ENCODE results near the gene BPIFA1. TPM values are rescaled to one million over a fixed set of nuclear protein-coding genes. Genes with fewer than 3 reads are reported as not detected.

BPIFA1 gene
- total RNA-seq = not detected

DNA sequence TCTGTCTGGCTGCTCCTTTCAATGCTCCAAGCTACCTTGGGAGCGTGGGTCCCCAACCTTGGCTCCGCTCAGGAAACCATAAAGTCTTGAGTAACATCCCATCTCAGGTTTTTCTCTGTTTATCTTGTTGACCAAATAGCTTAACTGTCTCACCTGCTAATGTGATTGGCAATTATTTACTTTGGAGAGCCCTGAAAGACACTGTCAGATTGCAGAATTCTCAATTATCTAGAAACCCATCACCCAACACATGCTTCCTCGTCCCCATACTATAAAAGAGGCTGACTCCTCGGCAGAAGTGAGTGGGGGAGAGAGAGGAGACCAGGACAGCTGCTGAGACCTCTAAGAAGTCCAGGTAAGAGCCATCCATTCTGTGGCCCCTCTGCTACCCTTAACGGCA lies at the start of gene BPIFA1:
Gene BPIFA1 (plus strand): TSS at position 301 of the 400 bp plus-strand sequence. CDS start 1,716 bp downstream, outside the sequence.
- Histone ChIP-seq H3K9me3 (ENCODE audit: low read depth, low read length) (no peaks in the 10 kb centered on the region), H3K4me3 (ENCODE audit: low read length) (no peak within 1 kb of the TSS), H3K27me3 (ENCODE audit: insufficient read depth, low read length) (no peaks in the 10 kb centered on the region), H3K4me1 (ENCODE audit: insufficient read depth, low read length) (no peaks in the 10 kb centered on the region)

DNA sequence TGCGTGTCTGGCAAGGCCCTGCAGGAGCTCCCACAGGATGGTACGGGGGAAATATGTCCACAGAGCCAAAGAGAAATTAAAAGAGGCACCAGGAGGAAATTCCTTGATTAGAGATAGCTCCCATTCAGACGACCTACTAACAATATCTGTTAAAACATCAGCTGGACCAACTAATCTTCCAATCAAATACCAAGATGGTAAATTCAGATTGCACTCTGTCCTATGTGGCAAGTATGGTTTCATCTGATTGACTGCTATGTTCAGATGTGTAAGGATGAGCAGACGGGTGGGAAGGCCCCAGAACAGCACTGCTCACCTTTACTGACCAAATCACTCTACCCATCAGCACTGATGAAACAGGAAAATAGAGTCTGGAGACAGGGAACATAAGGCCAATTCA lies 48.3 kb upstream of the BPIFA1 start:
- H3K4me1 ChIP-seq (ENCODE audit: insufficient read depth, low read length) = no peaks in the 10 kb centered on the region
- H3K4me3 ChIP-seq (ENCODE audit: low read length) = no peak overlapping the region
- H3K9me3 ChIP-seq (ENCODE audit: low read depth, low read length) = no peaks in the 10 kb centered on the region
- no peaks in the 10 kb centered on the region for H3K27me3 ChIP-seq (ENCODE audit: insufficient read depth, low read length)

DNA sequence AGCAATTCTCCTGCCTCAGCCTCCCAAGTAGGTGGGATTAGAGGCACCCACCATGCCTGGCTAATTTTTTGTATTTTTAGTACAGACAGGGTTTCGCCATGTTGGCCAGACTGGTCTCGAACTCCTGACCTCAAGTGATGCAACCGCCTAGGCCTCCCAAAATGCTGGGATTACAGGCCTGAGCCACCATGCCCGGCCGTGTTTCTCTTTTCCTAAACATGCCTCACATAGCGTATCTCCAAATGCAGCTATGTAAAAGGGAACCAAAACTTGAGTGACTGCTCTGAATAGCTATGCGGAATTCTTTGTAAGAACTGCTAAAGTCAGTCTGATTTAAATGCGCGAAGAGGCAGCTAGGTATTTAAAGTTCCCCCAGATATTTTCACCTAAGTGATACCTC lies 47.4 kb upstream of the BPIFA1 start:
- Histone ChIP-seq H3K4me1 (ENCODE audit: insufficient read depth, low read length) (no peaks in the 10 kb centered on the region), H3K4me3 (ENCODE audit: low read length) (no peak overlapping the region), H3K9me3 (ENCODE audit: low read depth, low read length) (no peaks in the 10 kb centered on the region), H3K27me3 (ENCODE audit: insufficient read depth, low read length) (no peaks in the 10 kb centered on the region)

DNA sequence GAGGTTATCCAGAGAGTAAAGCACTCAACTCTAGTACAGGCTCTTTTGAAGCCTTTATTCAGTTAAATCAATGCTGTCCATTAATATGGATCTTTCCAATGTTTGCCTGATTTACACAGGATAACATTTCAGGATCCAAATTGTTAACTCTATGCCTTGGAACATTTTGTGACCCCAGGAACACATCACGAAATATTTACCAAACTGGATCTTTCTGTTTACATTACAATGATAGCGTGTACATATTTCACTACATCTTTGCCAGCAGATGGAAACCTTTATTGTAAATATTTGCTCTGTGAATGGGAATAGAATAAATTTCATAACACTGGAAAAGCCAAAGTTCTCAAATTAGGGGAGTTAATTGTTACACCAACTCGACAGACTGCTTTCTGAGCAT lies 44.3 kb upstream of the BPIFA1 start:
- no peak overlapping the region for H3K4me3 ChIP-seq (ENCODE audit: low read length)
- H3K9me3 ChIP-seq (ENCODE audit: low read depth, low read length) = no peaks in the 10 kb centered on the region
- no peaks in the 10 kb centered on the region for H3K4me1 ChIP-seq (ENCODE audit: insufficient read depth, low read length)
- H3K27me3 ChIP-seq (ENCODE audit: insufficient read depth, low read length) = no peaks in the 10 kb centered on the region

DNA sequence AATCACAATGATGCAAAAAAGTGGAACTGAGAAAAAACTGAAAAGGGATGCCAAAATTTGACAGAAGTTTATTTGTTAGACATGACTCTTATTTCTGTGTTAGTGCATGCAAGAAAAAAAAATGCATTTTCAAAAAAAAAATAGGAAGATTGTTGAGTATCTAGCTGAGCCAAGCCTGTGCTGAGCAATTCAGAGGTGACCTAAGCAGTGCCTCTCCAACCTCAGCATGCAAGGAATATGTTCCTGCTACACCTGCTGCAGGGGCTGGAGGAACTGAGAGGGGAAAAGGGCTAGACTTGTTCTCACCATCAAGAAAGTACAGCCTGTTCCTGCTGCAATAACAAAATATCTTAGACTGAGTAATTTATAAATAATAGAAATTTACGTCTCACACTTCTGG lies 43.8 kb upstream of the BPIFA1 start:
- H3K4me1 ChIP-seq (ENCODE audit: insufficient read depth, low read length) = no peaks in the 10 kb centered on the region
- no peak overlapping the region for H3K4me3 ChIP-seq (ENCODE audit: low read length)
- no peaks in the 10 kb centered on the region for H3K27me3 ChIP-seq (ENCODE audit: insufficient read depth, low read length)
- H3K9me3 ChIP-seq (ENCODE audit: low read depth, low read length) = no peaks in the 10 kb centered on the region

DNA sequence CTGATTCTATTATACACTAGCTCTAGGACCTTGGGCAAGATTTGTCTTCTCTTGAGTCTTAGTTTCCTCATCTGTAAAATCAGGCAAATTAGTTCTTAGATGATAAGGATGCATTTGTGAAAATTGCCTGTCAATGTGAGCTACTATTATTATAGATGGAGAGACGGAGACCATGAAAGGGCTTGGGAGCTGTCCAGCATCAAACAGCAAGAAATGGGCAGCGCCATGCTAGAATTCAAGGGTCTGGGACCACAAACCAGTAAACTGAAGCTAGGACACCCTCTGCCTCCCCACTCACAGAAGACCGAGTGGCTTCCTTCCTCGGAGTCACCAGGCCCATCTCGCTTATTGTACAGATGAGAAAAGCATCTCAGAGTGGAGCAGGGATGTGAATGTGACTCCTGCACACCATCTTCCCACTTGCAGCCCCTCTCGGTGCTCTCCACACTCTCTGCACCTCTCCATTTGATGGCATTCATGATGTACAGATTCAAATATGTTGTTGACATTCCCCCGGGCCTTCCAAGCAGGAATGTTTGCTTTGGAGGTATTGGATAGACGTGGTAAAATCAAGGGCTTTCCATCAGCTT lies 42.8 kb upstream of the BPIFA1 start:
- no peaks in the 10 kb centered on the region for H3K9me3 ChIP-seq (ENCODE audit: low read depth, low read length)
- no peaks in the 10 kb centered on the region for H3K4me1 ChIP-seq (ENCODE audit: insufficient read depth, low read length)
- H3K27me3 ChIP-seq (ENCODE audit: insufficient read depth, low read length) = no peaks in the 10 kb centered on the region
- H3K4me3 ChIP-seq (ENCODE audit: low read length) = no peak overlapping the region

DNA sequence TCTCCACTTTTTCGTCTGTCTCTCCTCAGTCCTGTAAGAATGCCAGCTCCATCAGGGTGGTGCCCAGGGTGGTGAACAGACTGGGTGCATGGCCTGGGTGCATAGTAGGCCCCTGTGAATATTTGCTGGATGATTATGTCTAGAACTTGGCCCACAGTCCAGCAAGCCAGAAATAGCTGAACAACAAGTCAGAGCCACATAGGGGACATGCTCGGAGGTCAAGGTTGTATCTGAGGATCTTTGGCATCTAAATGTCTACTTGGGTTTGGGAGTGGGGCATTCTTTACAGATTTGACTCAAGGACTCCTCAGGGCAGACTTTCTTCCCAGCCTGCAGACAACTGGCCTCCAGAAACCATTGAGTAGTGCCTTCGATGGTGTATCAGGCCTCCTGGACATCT lies 36.8 kb upstream of the BPIFA1 start:
- no peak overlapping the region for H3K4me3 ChIP-seq (ENCODE audit: low read length)
- H3K27me3 ChIP-seq (ENCODE audit: insufficient read depth, low read length) = no peaks in the 10 kb centered on the region
- no peaks in the 10 kb centered on the region for H3K9me3 ChIP-seq (ENCODE audit: low read depth, low read length)
- no peaks in the 10 kb centered on the region for H3K4me1 ChIP-seq (ENCODE audit: insufficient read depth, low read length)

DNA sequence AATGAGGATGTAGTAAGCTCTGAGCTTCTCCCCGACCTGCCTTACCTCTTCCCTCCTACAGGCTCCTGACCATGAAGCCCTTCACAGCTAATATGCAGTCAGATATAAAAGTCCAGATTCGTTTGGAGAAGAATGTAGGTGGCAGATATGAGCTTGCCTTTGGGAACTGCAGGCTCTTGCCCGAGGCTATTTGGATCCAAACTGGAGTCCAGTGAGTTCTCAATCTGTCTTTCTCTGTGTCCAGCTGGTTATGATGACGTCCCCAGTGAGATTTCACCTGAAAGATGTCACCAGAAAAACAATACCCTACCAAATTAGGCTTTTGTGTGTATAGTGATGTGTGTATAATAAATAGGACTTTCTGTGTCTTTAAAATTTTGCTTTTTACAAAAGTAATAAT lies 33.3 kb upstream of the BPIFA1 start:
- H3K4me3 ChIP-seq (ENCODE audit: low read length) = no peak overlapping the region
- H3K27me3 ChIP-seq (ENCODE audit: insufficient read depth, low read length) = no peaks in the 10 kb centered on the region
- no peaks in the 10 kb centered on the region for H3K9me3 ChIP-seq (ENCODE audit: low read depth, low read length)
- H3K4me1 ChIP-seq (ENCODE audit: insufficient read depth, low read length) = no peaks in the 10 kb centered on the region

DNA sequence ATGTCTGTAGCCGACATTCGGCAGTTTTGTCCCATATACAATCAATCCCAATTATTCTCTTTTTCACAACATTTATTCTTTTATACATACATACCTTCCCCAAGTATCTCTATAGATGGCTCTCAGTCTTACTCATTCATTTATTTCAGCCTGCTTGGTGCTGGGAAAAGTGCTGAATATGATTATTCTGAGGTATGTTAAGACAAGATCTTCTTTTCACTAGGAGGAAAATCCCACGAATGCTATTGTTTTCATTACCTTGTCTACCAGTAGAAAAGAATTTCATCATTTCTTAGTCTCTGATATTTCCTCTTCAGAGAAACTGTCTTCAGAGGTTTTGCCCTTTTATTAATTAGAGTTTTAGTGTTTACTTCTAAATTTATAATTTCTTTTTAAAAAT lies 32.4 kb upstream of the BPIFA1 start:
- H3K4me3 ChIP-seq (ENCODE audit: low read length) = no peak overlapping the region
- no peaks in the 10 kb centered on the region for H3K9me3 ChIP-seq (ENCODE audit: low read depth, low read length)
- no peaks in the 10 kb centered on the region for H3K27me3 ChIP-seq (ENCODE audit: insufficient read depth, low read length)
- H3K4me1 ChIP-seq (ENCODE audit: insufficient read depth, low read length) = no peaks in the 10 kb centered on the region

DNA sequence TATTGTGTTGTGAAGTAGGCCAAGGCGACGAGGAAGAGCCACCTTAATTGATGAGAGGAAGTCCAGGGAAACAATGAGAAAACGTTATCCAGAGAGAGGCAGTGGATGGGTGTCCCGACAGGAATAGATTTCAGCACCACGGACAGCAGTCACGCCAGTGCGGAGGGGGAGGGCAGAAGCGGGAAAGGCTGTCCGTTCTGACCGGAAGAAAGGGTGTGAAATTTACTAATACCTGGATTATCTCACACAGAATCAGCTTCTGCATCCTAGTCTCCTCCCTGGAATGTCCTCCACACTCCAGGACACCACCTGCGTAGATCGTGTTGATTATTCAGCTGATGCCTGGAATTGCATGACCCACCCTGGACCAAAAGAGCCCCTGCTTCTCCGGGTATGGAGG lies 26.0 kb upstream of the BPIFA1 start:
- no peaks in the 10 kb centered on the region for H3K9me3 ChIP-seq (ENCODE audit: low read depth, low read length)
- H3K4me1 ChIP-seq (ENCODE audit: insufficient read depth, low read length) = no peaks in the 10 kb centered on the region
- peaks cover 5% of the 10 kb centered on the region for H3K27me3 ChIP-seq (ENCODE audit: insufficient read depth, low read length)
- H3K4me3 ChIP-seq (ENCODE audit: low read length) = no peak overlapping the region

DNA sequence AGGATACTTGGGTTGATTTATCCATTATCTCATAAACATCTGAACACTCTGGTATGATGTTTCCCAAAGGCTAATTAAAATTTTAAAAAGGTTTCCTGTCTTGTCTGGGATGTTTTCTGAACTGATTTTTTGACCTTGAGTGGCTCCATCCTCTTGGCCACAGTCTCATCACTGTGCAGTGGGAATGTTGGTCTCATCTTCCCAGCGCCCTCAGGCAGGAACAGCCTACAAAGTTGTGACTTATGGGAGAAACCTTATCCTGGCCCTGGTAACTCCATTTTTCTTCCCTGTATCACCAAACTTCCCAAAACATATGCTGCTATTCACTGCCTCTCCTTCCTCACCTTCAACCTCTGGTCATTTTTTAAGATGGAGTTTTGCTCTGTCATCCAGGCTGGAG lies 25.4 kb upstream of the BPIFA1 start:
- peaks cover 5% of the 10 kb centered on the region for H3K27me3 ChIP-seq (ENCODE audit: insufficient read depth, low read length)

DNA sequence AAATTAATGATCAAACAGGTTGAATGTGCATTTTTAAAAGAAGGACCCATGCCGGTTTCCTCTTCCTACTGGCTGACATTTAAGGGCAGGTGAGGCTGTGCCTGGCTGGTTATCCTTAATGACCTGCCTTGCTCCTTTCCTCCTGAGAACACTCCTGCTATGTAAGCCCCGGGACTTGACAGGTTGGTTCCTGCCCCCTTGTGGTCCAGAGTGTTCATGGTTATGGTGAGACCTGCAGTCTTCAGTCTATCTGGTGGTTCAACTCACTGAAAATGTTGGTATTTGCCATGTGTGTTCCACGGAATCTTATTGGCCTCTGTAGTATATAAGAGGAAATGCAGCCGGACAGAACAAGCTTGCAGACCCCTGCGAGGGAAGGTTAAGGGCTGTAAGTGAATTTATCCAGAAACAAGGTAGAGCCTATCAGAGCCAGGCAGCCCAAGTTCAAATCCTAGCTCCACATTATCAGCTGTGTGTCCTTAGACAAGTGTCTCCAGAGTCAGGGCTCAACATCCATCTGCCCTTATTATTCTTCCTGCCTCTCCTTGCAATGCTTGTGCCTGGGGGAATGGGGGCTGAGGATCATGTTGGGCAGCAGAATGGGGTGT lies 23.9 kb upstream of the BPIFA1 start:
- H3K4me3 ChIP-seq (ENCODE audit: low read length) = no peak overlapping the region
- no peaks in the 10 kb centered on the region for H3K9me3 ChIP-seq (ENCODE audit: low read depth, low read length)
- peaks cover 5% of the 10 kb centered on the region for H3K27me3 ChIP-seq (ENCODE audit: insufficient read depth, low read length)
- no peaks in the 10 kb centered on the region for H3K4me1 ChIP-seq (ENCODE audit: insufficient read depth, low read length)

More for the DNA sequence above, 25.4 kb upstream of the BPIFA1 start:
- Histone ChIP-seq H3K4me3 (ENCODE audit: low read length) (no peak overlapping the region), H3K9me3 (ENCODE audit: low read depth, low read length) (no peaks in the 10 kb centered on the region), H3K4me1 (ENCODE audit: insufficient read depth, low read length) (no peaks in the 10 kb centered on the region)

DNA sequence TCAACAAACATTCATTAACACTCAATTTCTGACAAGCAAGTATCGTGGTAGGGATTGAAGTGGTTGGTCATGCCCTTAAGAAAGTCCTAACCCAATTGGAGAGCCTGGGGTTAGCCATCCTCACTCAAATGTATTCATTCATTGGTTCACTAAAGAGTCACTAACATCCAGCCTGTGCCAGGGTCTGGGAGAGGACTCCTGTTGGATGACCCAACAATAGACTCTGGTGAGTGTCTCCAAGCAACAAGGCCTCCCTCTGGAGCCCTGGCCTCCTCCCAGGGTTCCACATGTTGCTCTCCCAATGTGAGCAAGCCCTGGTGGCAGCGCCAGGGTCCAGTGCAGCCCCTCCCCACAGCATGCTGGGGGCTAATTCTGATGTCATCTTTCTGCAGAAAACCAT lies 18.7 kb upstream of the BPIFA1 start, which contains the start of gene BPIFA3:
Gene BPIFA3 (plus strand): TSS at position 301 of the 400 bp plus-strand sequence. CDS start 185 bp downstream, outside the sequence.
- peaks cover 3% of the 10 kb centered on the region for H3K27me3 ChIP-seq (ENCODE audit: insufficient read depth, low read length)
- no peaks in the 10 kb centered on the region for H3K4me1 ChIP-seq (ENCODE audit: insufficient read depth, low read length)
- H3K4me3 ChIP-seq (ENCODE audit: low read length) = no peak within 1 kb of the TSS
- no peaks in the 10 kb centered on the region for H3K9me3 ChIP-seq (ENCODE audit: low read depth, low read length)

DNA sequence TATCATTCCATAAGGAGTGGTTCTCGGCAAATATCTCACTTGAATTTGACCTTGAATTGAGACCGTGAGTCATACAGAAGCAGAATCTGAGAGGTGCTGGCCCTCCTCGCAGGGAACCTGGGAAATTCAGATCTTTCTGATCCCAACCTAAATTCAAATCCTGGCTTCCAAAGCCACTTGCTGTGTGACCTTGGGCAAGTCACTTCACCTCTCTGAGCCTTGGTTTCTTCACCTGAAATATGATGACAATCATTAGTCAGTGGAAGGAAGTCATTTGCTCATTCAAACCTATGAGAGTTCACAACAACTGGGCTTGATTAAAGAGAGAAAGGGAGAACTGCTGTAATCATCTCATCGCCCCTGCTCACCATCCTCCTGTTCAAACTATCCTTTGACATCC lies 11.4 kb upstream of the BPIFA1 start:
- Histone ChIP-seq H3K4me3 (ENCODE audit: low read length) (no peak overlapping the region), H3K9me3 (ENCODE audit: low read depth, low read length) (no peaks in the 10 kb centered on the region), H3K4me1 (ENCODE audit: insufficient read depth, low read length) (no peaks in the 10 kb centered on the region), H3K27me3 (ENCODE audit: insufficient read depth, low read length) (no peaks in the 10 kb centered on the region)

DNA sequence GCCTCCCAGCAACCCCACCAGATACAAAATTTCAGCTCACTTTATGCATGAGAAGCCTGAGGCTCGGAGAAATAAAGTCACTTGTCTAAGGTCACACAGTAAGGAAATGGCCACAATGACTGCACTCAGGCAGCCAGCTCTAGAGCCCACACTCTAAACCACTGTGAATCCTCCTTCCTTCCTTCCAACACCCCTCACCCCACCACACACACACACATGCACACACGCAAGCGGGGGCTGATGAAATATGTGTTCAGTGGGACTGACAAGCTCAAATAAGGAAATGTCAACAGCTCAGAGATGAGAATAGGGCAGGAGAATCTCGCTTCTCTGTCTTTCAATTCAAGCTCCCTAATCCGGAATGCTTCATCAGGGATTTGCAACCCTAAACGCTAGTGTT lies 6.0 kb upstream of the BPIFA1 start:
- Histone ChIP-seq H3K27me3 (ENCODE audit: insufficient read depth, low read length) (no peaks in the 10 kb centered on the region), H3K4me1 (ENCODE audit: insufficient read depth, low read length) (no peaks in the 10 kb centered on the region), H3K9me3 (ENCODE audit: low read depth, low read length) (no peaks in the 10 kb centered on the region), H3K4me3 (ENCODE audit: low read length) (no peak overlapping the region)

DNA sequence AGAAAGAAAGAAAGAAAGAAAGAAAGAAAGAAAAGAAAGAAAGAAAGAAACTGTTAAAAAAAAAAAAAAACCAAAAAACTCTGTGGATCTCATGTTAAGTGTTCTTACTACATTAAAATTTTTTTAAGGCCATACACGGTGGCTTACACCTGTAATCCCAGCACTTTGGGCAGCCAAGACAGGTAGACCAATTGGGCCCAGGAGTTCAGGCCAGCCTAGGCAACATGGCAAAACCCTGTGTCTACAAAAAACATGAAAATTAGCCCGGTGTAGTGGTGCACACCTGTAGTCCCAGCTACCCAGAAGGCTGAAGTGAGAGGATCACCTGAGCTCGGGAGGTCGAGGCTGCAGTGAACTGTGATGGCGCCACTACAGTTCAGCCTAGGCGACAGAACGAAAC lies 4.6 kb upstream of the BPIFA1 start:
- H3K4me3 ChIP-seq (ENCODE audit: low read length) = no peak overlapping the region
- H3K27me3 ChIP-seq (ENCODE audit: insufficient read depth, low read length) = no peaks in the 10 kb centered on the region
- H3K9me3 ChIP-seq (ENCODE audit: low read depth, low read length) = no peaks in the 10 kb centered on the region
- H3K4me1 ChIP-seq (ENCODE audit: insufficient read depth, low read length) = no peaks in the 10 kb centered on the region

Data from mononuclear cell (primary cell).